ENCODE measurements around the gene MYO5C. TPM values are rescaled to one million over a fixed set of nuclear protein-coding genes. Genes with fewer than 3 reads are reported as not detected.

Gene MYO5C
- total RNA-seq, 1 experiment from 2014 or later: 28.2 TPM

GRCh38 chr15:52263563-52264282 lies 31.9 kb downstream of the MYO5C start:
- no peak for ATAC-seq

DNA sequence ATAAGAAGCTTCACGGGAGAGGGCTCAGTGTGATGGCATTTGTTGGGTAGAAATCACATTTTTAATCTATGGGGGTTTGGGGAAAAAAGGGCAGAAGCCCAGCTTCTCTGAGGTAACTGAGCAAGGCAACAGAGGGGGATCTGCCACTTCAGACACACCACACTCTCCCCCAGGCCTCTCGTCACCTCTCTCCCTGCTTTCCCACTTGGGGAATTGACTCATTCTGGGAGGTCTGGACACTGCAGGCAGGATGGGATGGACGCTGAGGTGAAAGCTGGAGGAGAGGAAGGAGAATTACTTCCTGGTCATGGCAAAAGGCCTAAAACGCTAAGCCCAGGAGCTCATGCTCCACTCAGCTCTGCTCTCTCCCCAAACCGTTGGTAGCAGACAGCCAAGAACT lies 33.2 kb downstream of the MYO5C start:
- POLR2A ChIA-PET: no interaction called here
- in situ Hi-C loops (cut with HindIII; ENCODE audit: low pct_unique_long_range_greater_than_20kb, low sequenced_read_pairs): no loop called here
- Histone ChIP-seq H3K4me3 (ENCODE audit: low read depth in 2 of 2, low read length in 2 of 2) (no peak overlapping the region), H3K27me3 (ENCODE audit: control insufficient read depth, insufficient read depth, low read length) (no peaks in the 10 kb centered on the region), H3K4me1 (ENCODE audit: control insufficient read depth, insufficient read depth, low read length) (no peaks in the 10 kb centered on the region), H3K9me3 (ENCODE audit: control insufficient read depth, insufficient read depth, low read depth, low read length) (no peaks in the 10 kb centered on the region), H3K27ac (ENCODE audit: low read length) (no peak overlapping the region), H3K36me3 (ENCODE audit: control insufficient read depth, insufficient read depth, low read length) (no peaks in the 10 kb centered on the region)
- no TSS peak for BruUV-seq (replicated peaks)
- TF ChIP-seq CTCF (IDR thresholded peaks at IDR 0.05) (no peak), POLR2AphosphoS5 (IDR thresholded peaks at IDR 0.05; ENCODE audit: low read depth, low read length) (no peak), TCF7L2 (IDR thresholded peaks at IDR 0.05; ENCODE audit: low read depth, low read length) (no peak), SIN3A (IDR thresholded peaks at IDR 0.05; ENCODE audit: borderline replicate concordance, insufficient read depth, low read depth, low read length) (no peak)
- TF ChIP-seq, protein P1, sequence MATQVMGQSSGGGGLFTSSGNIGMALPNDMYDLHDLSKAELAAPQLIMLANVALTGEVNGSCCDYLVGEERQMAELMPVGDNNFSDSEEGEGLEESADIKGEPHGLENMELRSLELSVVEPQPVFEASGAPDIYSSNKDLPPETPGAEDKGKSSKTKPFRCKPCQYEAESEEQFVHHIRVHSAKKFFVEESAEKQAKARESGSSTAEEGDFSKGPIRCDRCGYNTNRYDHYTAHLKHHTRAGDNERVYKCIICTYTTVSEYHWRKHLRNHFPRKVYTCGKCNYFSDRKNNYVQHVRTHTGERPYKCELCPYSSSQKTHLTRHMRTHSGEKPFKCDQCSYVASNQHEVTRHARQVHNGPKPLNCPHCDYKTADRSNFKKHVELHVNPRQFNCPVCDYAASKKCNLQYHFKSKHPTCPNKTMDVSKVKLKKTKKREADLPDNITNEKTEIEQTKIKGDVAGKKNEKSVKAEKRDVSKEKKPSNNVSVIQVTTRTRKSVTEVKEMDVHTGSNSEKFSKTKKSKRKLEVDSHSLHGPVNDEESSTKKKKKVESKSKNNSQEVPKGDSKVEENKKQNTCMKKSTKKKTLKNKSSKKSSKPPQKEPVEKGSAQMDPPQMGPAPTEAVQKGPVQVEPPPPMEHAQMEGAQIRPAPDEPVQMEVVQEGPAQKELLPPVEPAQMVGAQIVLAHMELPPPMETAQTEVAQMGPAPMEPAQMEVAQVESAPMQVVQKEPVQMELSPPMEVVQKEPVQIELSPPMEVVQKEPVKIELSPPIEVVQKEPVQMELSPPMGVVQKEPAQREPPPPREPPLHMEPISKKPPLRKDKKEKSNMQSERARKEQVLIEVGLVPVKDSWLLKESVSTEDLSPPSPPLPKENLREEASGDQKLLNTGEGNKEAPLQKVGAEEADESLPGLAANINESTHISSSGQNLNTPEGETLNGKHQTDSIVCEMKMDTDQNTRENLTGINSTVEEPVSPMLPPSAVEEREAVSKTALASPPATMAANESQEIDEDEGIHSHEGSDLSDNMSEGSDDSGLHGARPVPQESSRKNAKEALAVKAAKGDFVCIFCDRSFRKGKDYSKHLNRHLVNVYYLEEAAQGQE (IDR thresholded peaks at IDR 0.05; ENCODE audit: insufficient read depth in 1 of 2, low read depth in 2 of 2, low read length in 1 of 2): no peak
- no peak for ATAC-seq
- DNase-seq (ENCODE audit: low read depth, low spot score): no peak
- intact Hi-C loops (cut with micrococcal nuclease; ENCODE audit: unreplicated experiment): no loop called here
- CTCF ChIA-PET: no interaction called here

More at GRCh38 chr15:52263563-52264282, 31.9 kb downstream of the MYO5C start:
- in situ Hi-C loops (cut with HindIII; ENCODE audit: low pct_unique_long_range_greater_than_20kb, low sequenced_read_pairs) (no loop called here), intact Hi-C loops (cut with micrococcal nuclease; ENCODE audit: unreplicated experiment) (no loop called here)
- no peak overlapping the region for H3K4me3 ChIP-seq (ENCODE audit: low read depth in 2 of 2, low read length in 2 of 2)
- no peak overlapping the region for H3K27ac ChIP-seq (ENCODE audit: low read length)
- no TSS peak for BruUV-seq (replicated peaks)
- POLR2A ChIA-PET: no interaction called here
- no peaks in the 10 kb centered on the region for H3K36me3 ChIP-seq (ENCODE audit: control insufficient read depth, insufficient read depth, low read length)
- CTCF ChIA-PET: interaction anchor here (1.0 kb wide), 1 partner anchor 31 kb away, joined by 3 read pairs; no protein-coding TSS in a partner anchor
- TF ChIP-seq CTCF (IDR thresholded peaks at IDR 0.05) (no peak), POLR2AphosphoS5 (IDR thresholded peaks at IDR 0.05; ENCODE audit: low read depth, low read length) (no peak), SIN3A (IDR thresholded peaks at IDR 0.05; ENCODE audit: borderline replicate concordance, insufficient read depth, low read depth, low read length) (no peak), TCF7L2 (IDR thresholded peaks at IDR 0.05; ENCODE audit: low read depth, low read length) (no peak)
- TF ChIP-seq, protein P1 (IDR thresholded peaks at IDR 0.05; ENCODE audit: insufficient read depth in 1 of 2, low read depth in 2 of 2, low read length in 1 of 2): no peak
- H3K9me3 ChIP-seq (ENCODE audit: control insufficient read depth, insufficient read depth, low read depth, low read length): no peaks in the 10 kb centered on the region
- H3K4me1 ChIP-seq (ENCODE audit: control insufficient read depth, insufficient read depth, low read length): no peaks in the 10 kb centered on the region
- no peaks in the 10 kb centered on the region for H3K27me3 ChIP-seq (ENCODE audit: control insufficient read depth, insufficient read depth, low read length)
- no peak for DNase-seq (ENCODE audit: low read depth, low spot score)

All from Panc1 (cell line).